MG63 (cell line): ENCODE measurements around the gene RFX4. TPM values are rescaled to one million over a fixed set of nuclear protein-coding genes. Genes with fewer than 3 reads are reported as not detected.
"Not testable (repeated sequence)": the region's sequence is repeated elsewhere in the genome, so short reads cannot be mapped to it uniquely, and the experiment has no call there.

Source experiments
- DNase-seq: peaks from one replicate; pipeline ENCODE4 v3.0.0-alpha.2; 2020
- H3K27me3 ChIP-seq: fragments of 250-450 bp; sonication (Bioruptor Pico); 2 replicates; pipeline ENCODE4 v1.5.1; 2020; ENCODE audit warnings: mild to moderate bottlenecking, moderate library complexity
- H3K36me3 ChIP-seq: fragments of 250-450 bp; sonication (Bioruptor Pico); 2 replicates; pipeline ENCODE4 v1.5.1; 2020; ENCODE audit warnings: mild to moderate bottlenecking, moderate library complexity
- H3K4me3 ChIP-seq: fragments of 250-450 bp; sonication (Bioruptor Pico); 2 replicates; pipeline ENCODE4 v1.5.1; 2020; ENCODE audit warnings: mild to moderate bottlenecking, moderate library complexity
- H3K9me3 ChIP-seq: fragments of 250-450 bp; sonication (Bioruptor Pico); 2 replicates; pipeline ENCODE4 v1.5.1; 2020; ENCODE audit warnings: mild to moderate bottlenecking, moderate library complexity
- total RNA-seq: library from RNA; depleted of rRNA; stranded (reverse); fragments of >200 nt; shearing (Covaris generic); gene quantifications from 2 replicates; pipeline ENCODE4 v1.2.3, GENCODE V29; 2014; ENCODE audit warnings: low replicate concordance

The RFX4 gene
- total RNA-seq, 1 experiment from 2014 or later, result not detected

- Histone ChIP-seq H3K4me3 (no peak overlapping the region), H3K27me3 (peaks cover 78% of the 10 kb centered on the region), H3K9me3 (no peaks in the 10 kb centered on the region), H3K36me3 (no peaks in the 10 kb centered on the region)
- no peak for DNase-seq
Observed at GRCh38 chr12:106585521-106586277, 2.9 kb downstream of the RFX4 start.

- Histone ChIP-seq H3K4me3 (no peak overlapping the region), H3K9me3 (no peaks in the 10 kb centered on the region), H3K36me3 (no peaks in the 10 kb centered on the region), H3K27me3 (peaks cover 74% of the 10 kb centered on the region)
- no peak for DNase-seq
Observed at GRCh38 chr12:106586278-106586802, 3.5 kb downstream of the RFX4 start.

GRCh38 chr12:106586803-106587684 lies 4.2 kb downstream of the RFX4 start:
- Histone ChIP-seq H3K9me3 (no peaks in the 10 kb centered on the region), H3K27me3 (peaks cover 72% of the 10 kb centered on the region), H3K36me3 (no peaks in the 10 kb centered on the region), H3K4me3 (no peak overlapping the region)
- DNase-seq, result no peak

- H3K36me3 ChIP-seq, result no peaks in the 10 kb centered on the region
- no peaks in the 10 kb centered on the region for H3K9me3 ChIP-seq
- no peak overlapping the region for H3K4me3 ChIP-seq
- DNase-seq, result no peak
- H3K27me3 ChIP-seq, result peaks cover 57% of the 10 kb centered on the region
Observed at GRCh38 chr12:106588771-106589170, 6.0 kb downstream of the RFX4 start.

GRCh38 chr12:106590601-106591000 lies 7.8 kb downstream of the RFX4 start:
- no peak for DNase-seq
- no peaks in the 10 kb centered on the region for H3K9me3 ChIP-seq
- no peaks in the 10 kb centered on the region for H3K36me3 ChIP-seq
- H3K4me3 ChIP-seq, result no peak overlapping the region
- H3K27me3 ChIP-seq, result peaks cover 38% of the 10 kb centered on the region

- Histone ChIP-seq H3K9me3 (no peaks in the 10 kb centered on the region), H3K4me3 (no peak overlapping the region), H3K27me3 (no peaks in the 10 kb centered on the region; the same call in 1 of the 2 replicates), H3K36me3 (no peaks in the 10 kb centered on the region)
- DNase-seq, result no peak
Observed at GRCh38 chr12:106594447-106594846, 11.6 kb downstream of the RFX4 start.

- no peaks in the 10 kb centered on the region for H3K9me3 ChIP-seq
- no peak for DNase-seq
- H3K4me3 ChIP-seq, result no peak overlapping the region
- H3K36me3 ChIP-seq, result no peaks in the 10 kb centered on the region
- no peaks in the 10 kb centered on the region; the same call in 1 of the 2 replicates for H3K27me3 ChIP-seq
Observed at GRCh38 chr12:106595268-106595667, 12.5 kb downstream of the RFX4 start.

- Histone ChIP-seq H3K36me3 (no peaks in the 10 kb centered on the region), H3K4me3 (no peak overlapping the region), H3K9me3 (no peaks in the 10 kb centered on the region), H3K27me3 (no peaks in the 10 kb centered on the region; the same call in 1 of the 2 replicates)
- DNase-seq, result no peak
Observed at GRCh38 chr12:106598003-106598402, 15.2 kb downstream of the RFX4 start.

GRCh38 chr12:106599302-106599701 lies 16.5 kb downstream of the RFX4 start:
- no peak for DNase-seq
- no peak overlapping the region for H3K4me3 ChIP-seq
- H3K9me3 ChIP-seq, result no peaks in the 10 kb centered on the region
- no peaks in the 10 kb centered on the region for H3K36me3 ChIP-seq
- H3K27me3 ChIP-seq, result no peaks in the 10 kb centered on the region

- no peak overlapping the region for H3K4me3 ChIP-seq
- no peaks in the 10 kb centered on the region; the same call in 1 of the 2 replicates for H3K27me3 ChIP-seq
- no peaks in the 10 kb centered on the region for H3K36me3 ChIP-seq
- no peaks in the 10 kb centered on the region for H3K9me3 ChIP-seq
- no peak for DNase-seq
Observed at GRCh38 chr12:106600503-106600902, 17.7 kb downstream of the RFX4 start.

GRCh38 chr12:106601031-106601430 lies 18.2 kb downstream of the RFX4 start:
- H3K27me3 ChIP-seq, result no peaks in the 10 kb centered on the region; the same call in 1 of the 2 replicates
- H3K9me3 ChIP-seq, result no peaks in the 10 kb centered on the region
- H3K36me3 ChIP-seq, result no peaks in the 10 kb centered on the region
- no peak overlapping the region for H3K4me3 ChIP-seq
- DNase-seq, result no peak

- DNase-seq, result no peak
- H3K4me3 ChIP-seq, result no peak overlapping the region
- H3K9me3 ChIP-seq, result no peaks in the 10 kb centered on the region
- H3K27me3 ChIP-seq, result no peaks in the 10 kb centered on the region; the same call in 1 of the 2 replicates
- H3K36me3 ChIP-seq, result no peaks in the 10 kb centered on the region
Observed at GRCh38 chr12:106601496-106601895, 18.7 kb downstream of the RFX4 start.

GRCh38 chr12:106602076-106602475 lies 19.3 kb downstream of the RFX4 start:
- no peaks in the 10 kb centered on the region for H3K9me3 ChIP-seq
- no peaks in the 10 kb centered on the region for H3K36me3 ChIP-seq
- DNase-seq, result no peak
- H3K27me3 ChIP-seq, result no peaks in the 10 kb centered on the region; the same call in 1 of the 2 replicates
- no peak overlapping the region for H3K4me3 ChIP-seq

- Histone ChIP-seq H3K36me3 (no peaks in the 10 kb centered on the region), H3K4me3 (no peak overlapping the region), H3K9me3 (no peaks in the 10 kb centered on the region), H3K27me3 (no peaks in the 10 kb centered on the region; the same call in 1 of the 2 replicates)
- no peak for DNase-seq
Observed at GRCh38 chr12:106605254-106605653, 22.4 kb downstream of the RFX4 start.

GRCh38 chr12:106620588-106620987 lies 37.8 kb downstream of the RFX4 start:
- not testable (repeated sequence) for H3K9me3 ChIP-seq, H3K4me3 ChIP-seq, H3K36me3 ChIP-seq, DNase-seq, H3K27me3 ChIP-seq

GRCh38 chr12:106625976-106626375 lies 43.2 kb downstream of the RFX4 start:
- DNase-seq, result no peak
- no peaks in the 10 kb centered on the region for H3K9me3 ChIP-seq
- no peaks in the 10 kb centered on the region for H3K36me3 ChIP-seq
- H3K4me3 ChIP-seq, result no peak overlapping the region
- no peaks in the 10 kb centered on the region for H3K27me3 ChIP-seq
